Stimulated activated CD8-positive, alpha-beta memory T cell treated with anti-CD3 and anti-CD28 coated beads, Interleukin-4, amount 100 ng/mL, for 4 hours (primary cell): Measurements from ENCODE around the gene MAN1C1.
"Not testable (repeated sequence)": the region's sequence is repeated elsewhere in the genome, so short reads cannot be mapped to it uniquely, and the experiment has no call there.

Source experiments
- DNase-seq, 2 donors: peaks; one replicate each; pipeline ENCODE4 v3.0.0-alpha.2; 2020; ENCODE audit warnings: low read depth in 2 of 2, low spot score in 1 of 2

The MAN1C1 gene

GRCh38 chr1:25653558-25653957 is 37.0 kb downstream of the MAN1C1 start:
- DNase-seq: no peak

- no peak for DNase-seq
These were observed 37.6 kb downstream of the MAN1C1 start for GRCh38 chr1:25654109-25654660.

GRCh38 chr1:25657121-25657882 is 40.7 kb downstream of the MAN1C1 start:
- DNase-seq: no peak

- no peak for DNase-seq
These were observed 41.5 kb downstream of the MAN1C1 start for GRCh38 chr1:25657883-25658760.

- DNase-seq: no peak
These were observed 42.3 kb downstream of the MAN1C1 start for GRCh38 chr1:25658791-25659431.

- no peak for DNase-seq
These were observed 44.6 kb downstream of the MAN1C1 start for GRCh38 chr1:25661043-25661815.

GRCh38 chr1:25662061-25662460 is 45.5 kb downstream of the MAN1C1 start:
- DNase-seq: no peak

- not testable (repeated sequence) for DNase-seq
These were observed 46.4 kb downstream of the MAN1C1 start for GRCh38 chr1:25662959-25663358.

GRCh38 chr1:25664357-25665199 is 48.0 kb downstream of the MAN1C1 start:
- DNase-seq: no peak

GRCh38 chr1:25666460-25666859 is 49.9 kb downstream of the MAN1C1 start:
- no peak for DNase-seq

GRCh38 chr1:25668931-25669573 is 52.5 kb downstream of the MAN1C1 start:
- no peak for DNase-seq

- no peak for DNase-seq
These were observed 53.4 kb downstream of the MAN1C1 start for GRCh38 chr1:25669781-25670567.

GRCh38 chr1:25671929-25672328 is 55.3 kb downstream of the MAN1C1 start:
- DNase-seq: no peak

- no peak for DNase-seq
These were observed 56.3 kb downstream of the MAN1C1 start for GRCh38 chr1:25672763-25673409.

- DNase-seq: no peak
These were observed 56.9 kb downstream of the MAN1C1 start for GRCh38 chr1:25673456-25673855.

- DNase-seq: no peak
These were observed 57.6 kb downstream of the MAN1C1 start for GRCh38 chr1:25673962-25674806.

GRCh38 chr1:25674807-25675084 is 58.2 kb downstream of the MAN1C1 start:
- no peak for DNase-seq
